Smooth muscle cell (in vitro differentiated cells): ENCODE measurements around the gene VAV3. TPM values are rescaled to one million over a fixed set of nuclear protein-coding genes. Genes with fewer than 3 reads are reported as not detected.

Source experiments
- DNase-seq: peaks from one replicate; lab custom pipeline; 2025; ENCODE audit not compliant: unreplicated experiment; lab: John Stamatoyannopoulos, UW
- H2AFZ ChIP-seq: fragments of 200-600 bp; sonication (generic); 2 replicates; pipeline ENCODE4 v1.6.0; 2016; ENCODE audit warnings: antibody characterized with exemption, low read depth, mild to moderate bottlenecking
- H3F3A ChIP-seq: fragments of 200-600 bp; sonication (generic); 2 replicates; pipeline ENCODE4 v1.6.0; 2017; ENCODE audit warnings: antibody characterized with exemption, low read depth
- H3K27ac ChIP-seq: fragments of 200-600 bp; sonication (generic); 2 replicates; pipeline ENCODE4 v1.5.1; 2016; ENCODE audit warnings: low read depth, mild to moderate bottlenecking
- H3K27me3 ChIP-seq: fragments of 200-600 bp; sonication (generic); 2 replicates; pipeline ENCODE4 v1.6.1; 2016; ENCODE audit warnings: low read depth, mild to moderate bottlenecking
- H3K36me3 ChIP-seq: fragments of 200-600 bp; sonication (generic); 2 replicates; pipeline ENCODE4 v1.5.1; 2016; ENCODE audit warnings: low read depth
- H3K4me1 ChIP-seq: fragments of 200-600 bp; sonication (generic); 2 replicates; pipeline ENCODE4 v1.5.1; 2016; ENCODE audit warnings: low read depth
- H3K4me2 ChIP-seq: fragments of 200-600 bp; sonication (generic); 2 replicates; pipeline ENCODE4 v1.6.0; 2016; ENCODE audit warnings: mild to moderate bottlenecking
- H3K4me3 ChIP-seq: fragments of 200-600 bp; sonication (generic); 2 replicates; pipeline ENCODE4 v1.5.1; 2016; ENCODE audit warnings: mild to moderate bottlenecking
- H3K79me2 ChIP-seq: fragments of 200-600 bp; sonication (generic); 2 replicates; pipeline ENCODE4 v1.6.0; 2016; ENCODE audit warnings: low read depth, mild to moderate bottlenecking
- H3K9ac ChIP-seq: fragments of 200-600 bp; sonication (generic); 2 replicates; pipeline ENCODE4 v1.6.0; 2016; ENCODE audit warnings: low read depth
- H3K9me3 ChIP-seq: fragments of 200-600 bp; sonication (generic); replicated peaks from 2 replicates; pipeline ENCODE4 v1.5.1; 2016; ENCODE audit warnings: low read depth
- H4K20me1 ChIP-seq: fragments of 200-600 bp; sonication (generic); 2 replicates; pipeline ENCODE4 v1.6.0; 2016; ENCODE audit warnings: low read depth
- WGBS: methylation state at CpG from one replicate; pipeline ENCODE4 v1.1.7; 2016; ENCODE audit warnings: low lambda C conversion rate; 5-methylcytosine and 5-hydroxymethylcytosine counted together
- polyA plus RNA-seq: library from polyadenylated mRNA; unstranded; fragments of >200 nt; fragmentation: Nextera tagmentation; extraction: Ambion mirVana; gene quantifications from 2 replicates; pipeline ENCODE4 v1.2.1, GENCODE V29; 2016
- total RNA-seq: library from RNA; depleted of rRNA; stranded (reverse); fragments of >200 nt; gene quantifications from 2 replicates; pipeline ENCODE4 v1.2.3, GENCODE V29; 2014
- TF ChIP-seq, protein P1 (sequence below): fragments of 200-600 bp; sonication (generic); IDR thresholded peaks from 2 replicates; pipeline ENCODE4 v1.5.1; 2017; ENCODE audit warnings: borderline replicate concordance, mild to moderate bottlenecking, antibody characterized with exemption; ENCODE audit not compliant: insufficient read depth, poor library complexity, severe bottlenecking

VAV3 gene
- total and polyA plus RNA-seq, 2 experiments from 2014 or later: 0.62 to 10.1 TPM

DNA sequence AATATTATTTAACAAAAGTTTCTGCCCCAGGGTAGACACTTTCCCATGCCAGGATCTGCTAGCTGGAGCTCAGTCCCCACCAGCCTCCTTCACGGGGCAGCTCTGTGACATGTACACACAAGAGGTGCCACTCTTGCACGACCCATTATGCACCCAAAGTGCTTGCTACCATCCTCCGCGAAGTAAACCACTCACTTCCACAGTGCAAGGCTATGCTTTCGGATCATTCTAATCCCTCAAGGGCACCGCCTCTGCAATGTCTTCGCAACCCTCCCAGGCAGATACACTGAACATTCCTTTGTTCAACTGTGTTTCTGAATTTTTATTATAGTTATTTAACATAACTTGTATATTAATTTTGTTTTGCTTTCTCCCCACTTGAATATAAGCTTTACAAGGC is 303.8 kb downstream of the VAV3 start:
- Histone ChIP-seq H3K36me3 (no peaks in the 10 kb centered on the region), H3K4me2 (no peak overlapping the region), H2AFZ (no peak overlapping the region), H3F3A (no peaks in the 10 kb centered on the region), H3K4me1 (no peaks in the 10 kb centered on the region), H4K20me1 (no peaks in the 10 kb centered on the region), H3K27ac (no peak overlapping the region), H3K9me3 (no peaks in the 10 kb centered on the region), H3K79me2 (no peaks in the 10 kb centered on the region), H3K9ac (no peak overlapping the region), H3K27me3 (no peaks in the 10 kb centered on the region), H3K4me3 (no peak overlapping the region)
- WGBS: 79% methylated on average over 7 of the region's 7 CpGs
- TF ChIP-seq, protein P1, sequence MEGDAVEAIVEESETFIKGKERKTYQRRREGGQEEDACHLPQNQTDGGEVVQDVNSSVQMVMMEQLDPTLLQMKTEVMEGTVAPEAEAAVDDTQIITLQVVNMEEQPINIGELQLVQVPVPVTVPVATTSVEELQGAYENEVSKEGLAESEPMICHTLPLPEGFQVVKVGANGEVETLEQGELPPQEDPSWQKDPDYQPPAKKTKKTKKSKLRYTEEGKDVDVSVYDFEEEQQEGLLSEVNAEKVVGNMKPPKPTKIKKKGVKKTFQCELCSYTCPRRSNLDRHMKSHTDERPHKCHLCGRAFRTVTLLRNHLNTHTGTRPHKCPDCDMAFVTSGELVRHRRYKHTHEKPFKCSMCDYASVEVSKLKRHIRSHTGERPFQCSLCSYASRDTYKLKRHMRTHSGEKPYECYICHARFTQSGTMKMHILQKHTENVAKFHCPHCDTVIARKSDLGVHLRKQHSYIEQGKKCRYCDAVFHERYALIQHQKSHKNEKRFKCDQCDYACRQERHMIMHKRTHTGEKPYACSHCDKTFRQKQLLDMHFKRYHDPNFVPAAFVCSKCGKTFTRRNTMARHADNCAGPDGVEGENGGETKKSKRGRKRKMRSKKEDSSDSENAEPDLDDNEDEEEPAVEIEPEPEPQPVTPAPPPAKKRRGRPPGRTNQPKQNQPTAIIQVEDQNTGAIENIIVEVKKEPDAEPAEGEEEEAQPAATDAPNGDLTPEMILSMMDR: no peak
- no peak for DNase-seq

- no peak overlapping the region for H3K9ac ChIP-seq
- no peaks in the 10 kb centered on the region for H3K36me3 ChIP-seq
- H3K27me3 ChIP-seq: no peaks in the 10 kb centered on the region
- H3K79me2 ChIP-seq: no peaks in the 10 kb centered on the region
- TF ChIP-seq, protein P1: no peak
- H3K4me2 ChIP-seq: no peak overlapping the region
- no peaks in the 10 kb centered on the region for H4K20me1 ChIP-seq
- no peak overlapping the region for H3K27ac ChIP-seq
- H3K9me3 ChIP-seq: no peaks in the 10 kb centered on the region
- no peak overlapping the region for H2AFZ ChIP-seq
- 87% methylated on average over 2 of the region's 2 CpGs for WGBS
- H3F3A ChIP-seq: no peaks in the 10 kb centered on the region
- DNase-seq: no peak
- no peak overlapping the region for H3K4me3 ChIP-seq
- H3K4me1 ChIP-seq: no peaks in the 10 kb centered on the region
Measured at GRCh38 chr1:107659961-107660360, 305.0 kb downstream of the VAV3 start.

GRCh38 chr1:107657356-107657755 is 307.6 kb downstream of the VAV3 start:
- no peaks in the 10 kb centered on the region for H3K79me2 ChIP-seq
- no peak overlapping the region for H2AFZ ChIP-seq
- H3K4me3 ChIP-seq: no peak overlapping the region
- no peaks in the 10 kb centered on the region for H4K20me1 ChIP-seq
- H3K4me1 ChIP-seq: no peaks in the 10 kb centered on the region
- H3K4me2 ChIP-seq: no peak overlapping the region
- TF ChIP-seq, protein P1: no peak
- H3K27ac ChIP-seq: no peak overlapping the region
- no peak for DNase-seq
- no peak overlapping the region for H3K9ac ChIP-seq
- WGBS: 95% methylated on average over 4 of the region's 4 CpGs
- H3F3A ChIP-seq: no peaks in the 10 kb centered on the region
- H3K9me3 ChIP-seq: no peaks in the 10 kb centered on the region
- H3K36me3 ChIP-seq: no peaks in the 10 kb centered on the region
- H3K27me3 ChIP-seq: no peaks in the 10 kb centered on the region

DNA sequence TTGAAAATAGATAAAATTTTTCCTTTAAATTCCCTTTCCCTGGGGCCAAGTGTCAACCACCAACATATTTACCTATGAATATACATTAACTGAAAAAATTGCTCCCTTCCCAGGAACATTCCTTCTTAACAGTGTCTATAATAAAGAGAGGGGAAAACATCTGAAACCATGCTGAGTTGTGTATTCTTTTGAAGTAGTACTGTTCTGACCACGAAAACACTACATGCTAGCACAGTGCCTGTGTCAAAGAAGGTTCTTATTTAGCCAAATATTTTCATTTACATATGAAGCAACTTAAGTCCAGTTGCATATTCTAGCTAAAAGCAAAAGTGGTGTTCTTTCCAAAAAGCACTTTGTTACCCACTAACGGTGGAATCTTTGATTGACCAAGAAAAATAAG is 311.2 kb downstream of the VAV3 start:
- DNase-seq: no peak
- Histone ChIP-seq H3K4me1 (no peaks in the 10 kb centered on the region), H3K9ac (no peak overlapping the region), H3K27me3 (no peaks in the 10 kb centered on the region), H3F3A (no peaks in the 10 kb centered on the region), H2AFZ (no peak overlapping the region), H4K20me1 (no peaks in the 10 kb centered on the region), H3K4me3 (no peak overlapping the region), H3K36me3 (no peaks in the 10 kb centered on the region), H3K79me2 (no peaks in the 10 kb centered on the region), H3K4me2 (no peak overlapping the region), H3K9me3 (no peaks in the 10 kb centered on the region), H3K27ac (no peak overlapping the region)
- TF ChIP-seq, protein P1: no peak
- 60% methylated on average over 2 of the region's 2 CpGs for WGBS
